Loucy (cell line): ENCODE data around the gene COLEC11.

ENCODE experiments used
- EZH2phosphoT487 ChIP-seq: fragments of 200-600 bp; IDR thresholded peaks from 2 replicates; pipeline ENCODE4 v1.6.1; 2018; ENCODE audit warnings: antibody characterized with exemption, mild to moderate bottlenecking, moderate library complexity, borderline replicate concordance
- TF ChIP-seq, protein P1 (sequence below): fragments of 200-600 bp; sonication (generic); conservative IDR thresholded peaks from 2 replicates; pipeline ENCODE4 v1.5.1; 2014; ENCODE audit warnings: mild to moderate bottlenecking, antibody characterized with exemption, low read length

DNA sequence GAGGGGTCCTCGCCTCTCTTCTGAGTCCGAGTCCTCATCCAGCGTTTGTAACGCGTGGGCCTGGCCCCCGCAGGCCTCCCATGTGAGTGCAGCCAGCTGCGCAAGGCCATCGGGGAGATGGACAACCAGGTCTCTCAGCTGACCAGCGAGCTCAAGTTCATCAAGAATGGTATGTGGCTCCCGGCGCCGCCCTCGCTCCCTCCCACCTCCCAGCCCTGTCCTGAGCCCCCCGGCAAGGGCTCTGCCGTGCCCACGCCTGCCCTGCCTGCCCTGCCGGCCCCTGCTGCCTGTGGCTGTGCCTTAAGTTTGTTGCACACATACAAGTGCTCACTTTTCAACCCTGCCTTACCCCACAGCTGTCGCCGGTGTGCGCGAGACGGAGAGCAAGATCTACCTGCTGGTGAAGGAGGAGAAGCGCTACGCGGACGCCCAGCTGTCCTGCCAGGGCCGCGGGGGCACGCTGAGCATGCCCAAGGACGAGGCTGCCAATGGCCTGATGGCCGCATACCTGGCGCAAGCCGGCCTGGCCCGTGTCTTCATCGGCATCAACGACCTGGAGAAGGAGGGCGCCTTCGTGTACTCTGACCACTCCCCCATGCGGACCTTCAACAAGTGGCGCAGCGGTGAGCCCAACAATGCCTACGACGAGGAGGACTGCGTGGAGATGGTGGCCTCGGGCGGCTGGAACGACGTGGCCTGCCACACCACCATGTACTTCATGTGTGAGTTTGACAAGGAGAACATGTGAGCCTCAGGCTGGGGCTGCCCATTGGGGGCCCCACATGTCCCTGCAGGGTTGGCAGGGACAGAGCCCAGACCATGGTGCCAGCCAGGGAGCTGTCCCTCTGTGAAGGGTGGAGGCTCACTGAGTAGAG lies 48.7 kb downstream of the COLEC11 start:
- TF ChIP-seq, protein P1, sequence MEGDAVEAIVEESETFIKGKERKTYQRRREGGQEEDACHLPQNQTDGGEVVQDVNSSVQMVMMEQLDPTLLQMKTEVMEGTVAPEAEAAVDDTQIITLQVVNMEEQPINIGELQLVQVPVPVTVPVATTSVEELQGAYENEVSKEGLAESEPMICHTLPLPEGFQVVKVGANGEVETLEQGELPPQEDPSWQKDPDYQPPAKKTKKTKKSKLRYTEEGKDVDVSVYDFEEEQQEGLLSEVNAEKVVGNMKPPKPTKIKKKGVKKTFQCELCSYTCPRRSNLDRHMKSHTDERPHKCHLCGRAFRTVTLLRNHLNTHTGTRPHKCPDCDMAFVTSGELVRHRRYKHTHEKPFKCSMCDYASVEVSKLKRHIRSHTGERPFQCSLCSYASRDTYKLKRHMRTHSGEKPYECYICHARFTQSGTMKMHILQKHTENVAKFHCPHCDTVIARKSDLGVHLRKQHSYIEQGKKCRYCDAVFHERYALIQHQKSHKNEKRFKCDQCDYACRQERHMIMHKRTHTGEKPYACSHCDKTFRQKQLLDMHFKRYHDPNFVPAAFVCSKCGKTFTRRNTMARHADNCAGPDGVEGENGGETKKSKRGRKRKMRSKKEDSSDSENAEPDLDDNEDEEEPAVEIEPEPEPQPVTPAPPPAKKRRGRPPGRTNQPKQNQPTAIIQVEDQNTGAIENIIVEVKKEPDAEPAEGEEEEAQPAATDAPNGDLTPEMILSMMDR: no peak
- no peak for TF ChIP-seq EZH2phosphoT487
